Activated CD4-positive, alpha-beta T cell treated with anti-CD3 and anti-CD28 coated beads, Interleukin-2, Interleukin-4, amounts not matched to agents 100 ng/mL and 50 ng/mL, durations not matched to agents 16 hours and 8 hours (primary cell): ENCODE data around the gene CES4A.
"Not testable (repeated sequence)": the region's sequence is repeated elsewhere in the genome, so short reads cannot be mapped to it uniquely, and the experiment has no call there.

ENCODE experiments used
- DNase-seq: peaks from one replicate; pipeline ENCODE4 v3.0.0-alpha.2; 2020; ENCODE audit warnings: low spot score

The CES4A gene

DNA sequence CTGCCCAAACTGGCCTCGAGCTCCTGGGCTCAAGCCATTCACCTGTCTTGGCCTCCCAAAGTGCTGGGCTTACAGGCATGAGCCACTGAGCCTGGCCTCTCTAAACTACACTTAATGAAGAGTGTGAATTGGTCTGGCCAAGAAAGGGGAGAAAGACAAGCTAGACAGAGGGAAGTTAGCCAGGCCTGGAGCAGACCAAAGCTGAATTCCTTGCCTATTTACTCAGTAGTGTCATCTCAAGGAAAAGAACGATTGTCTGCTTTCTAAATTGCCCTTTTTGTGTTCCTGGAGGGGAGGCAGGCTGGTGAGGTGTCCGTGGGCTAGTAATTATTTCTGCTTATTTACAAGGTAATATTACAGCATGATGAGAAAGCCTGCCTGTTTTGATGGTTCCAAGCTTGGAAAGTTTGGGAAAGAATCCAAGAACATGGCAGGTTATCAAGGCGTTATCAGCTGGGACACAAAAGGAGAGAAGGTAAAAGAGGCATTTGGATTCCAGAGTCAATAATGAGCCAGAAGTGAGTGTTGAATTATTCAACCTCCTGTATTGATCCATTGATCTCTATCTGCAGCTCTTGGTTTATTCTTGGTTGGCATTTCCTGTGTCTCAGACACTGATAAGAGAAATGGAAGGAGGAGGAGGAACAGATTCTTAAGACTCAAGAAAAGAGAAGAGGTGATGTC is 34.3 kb downstream of the CES4A start:
- DNase-seq = no peak

- DNase-seq = no peak
Observed at GRCh38 chr16:67023689-67024088, 35.3 kb downstream of the CES4A start.

- no peak for DNase-seq
Observed at GRCh38 chr16:67024384-67025209, 36.2 kb downstream of the CES4A start.

DNA sequence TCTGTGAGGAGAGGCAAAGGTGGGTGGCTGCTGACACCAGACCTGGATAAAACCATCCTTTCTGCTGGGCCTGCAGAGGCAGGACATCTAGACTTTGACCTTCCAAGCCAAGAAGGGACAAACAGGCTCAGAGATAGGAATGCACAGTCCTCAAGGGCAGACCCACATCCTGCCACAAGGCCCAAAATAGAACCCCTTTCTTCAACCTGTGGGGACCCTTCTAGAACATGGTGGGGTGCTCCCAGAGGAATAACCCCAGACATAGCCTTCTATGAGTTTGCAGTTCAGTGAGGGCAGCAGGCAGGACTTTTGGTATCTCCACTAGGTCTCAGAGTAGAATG is 36.8 kb downstream of the CES4A start:
- no peak for DNase-seq

GRCh38 chr16:67026570-67026969 is 38.2 kb downstream of the CES4A start:
- no peak for DNase-seq

DNA sequence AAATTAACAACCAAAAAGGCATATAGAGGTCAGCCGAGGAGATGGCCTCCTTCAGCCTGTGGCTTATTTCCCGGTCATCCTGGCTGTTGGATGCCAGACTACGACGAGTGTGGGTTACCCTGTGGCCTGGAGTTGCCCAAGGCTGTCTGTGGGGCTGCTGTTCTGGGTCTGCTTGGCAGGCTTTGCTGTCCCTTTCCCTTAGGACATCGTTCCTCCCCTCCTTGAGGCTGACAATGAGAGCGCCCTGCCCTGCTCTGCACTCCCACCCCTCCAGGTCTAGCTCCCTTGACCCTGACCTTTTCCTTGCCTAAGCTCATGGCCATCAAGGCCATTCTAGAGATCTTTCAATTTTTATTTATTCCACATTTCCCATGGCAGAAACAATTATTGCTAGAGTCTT is 38.7 kb downstream of the CES4A start:
- no peak for DNase-seq

- DNase-seq = no peak
Observed at GRCh38 chr16:67028167-67028695, 39.8 kb downstream of the CES4A start.

DNA sequence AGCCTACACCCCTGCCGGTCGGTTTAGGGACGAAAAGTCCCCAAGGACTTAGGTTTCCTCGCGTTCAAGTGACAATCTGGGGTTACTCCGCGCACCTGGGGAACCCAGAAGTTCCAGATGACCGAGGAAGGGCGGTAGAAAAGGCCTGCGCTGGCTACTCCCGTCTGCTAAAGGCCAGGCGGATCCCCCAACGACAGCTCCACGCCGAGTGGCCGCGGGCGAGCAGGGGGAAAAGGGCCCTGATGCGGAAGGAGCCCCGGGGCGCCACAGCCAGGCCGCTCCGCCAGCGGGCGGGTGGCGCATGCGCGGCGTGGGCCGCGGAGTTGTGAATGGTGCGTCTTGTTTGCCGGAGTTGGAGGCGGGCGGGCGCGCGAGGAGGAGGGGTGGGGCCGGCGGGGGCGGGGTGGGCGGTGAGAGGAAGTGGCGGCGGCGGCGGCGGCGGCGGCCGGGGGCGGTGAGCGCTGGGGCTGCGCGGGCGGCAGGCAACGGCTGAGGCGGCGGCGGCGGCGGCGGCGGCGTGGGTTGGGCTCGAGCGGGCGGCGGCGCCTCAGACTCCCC is 40.4 kb downstream of the CES4A start, which contains the start of gene CBFB:
TSS of gene CBFB (plus strand) at position 454 of the 558 bp plus-strand sequence. CDS start 259 bp downstream, outside the sequence.
- peak; percentile 95 for DNase-seq

DNA sequence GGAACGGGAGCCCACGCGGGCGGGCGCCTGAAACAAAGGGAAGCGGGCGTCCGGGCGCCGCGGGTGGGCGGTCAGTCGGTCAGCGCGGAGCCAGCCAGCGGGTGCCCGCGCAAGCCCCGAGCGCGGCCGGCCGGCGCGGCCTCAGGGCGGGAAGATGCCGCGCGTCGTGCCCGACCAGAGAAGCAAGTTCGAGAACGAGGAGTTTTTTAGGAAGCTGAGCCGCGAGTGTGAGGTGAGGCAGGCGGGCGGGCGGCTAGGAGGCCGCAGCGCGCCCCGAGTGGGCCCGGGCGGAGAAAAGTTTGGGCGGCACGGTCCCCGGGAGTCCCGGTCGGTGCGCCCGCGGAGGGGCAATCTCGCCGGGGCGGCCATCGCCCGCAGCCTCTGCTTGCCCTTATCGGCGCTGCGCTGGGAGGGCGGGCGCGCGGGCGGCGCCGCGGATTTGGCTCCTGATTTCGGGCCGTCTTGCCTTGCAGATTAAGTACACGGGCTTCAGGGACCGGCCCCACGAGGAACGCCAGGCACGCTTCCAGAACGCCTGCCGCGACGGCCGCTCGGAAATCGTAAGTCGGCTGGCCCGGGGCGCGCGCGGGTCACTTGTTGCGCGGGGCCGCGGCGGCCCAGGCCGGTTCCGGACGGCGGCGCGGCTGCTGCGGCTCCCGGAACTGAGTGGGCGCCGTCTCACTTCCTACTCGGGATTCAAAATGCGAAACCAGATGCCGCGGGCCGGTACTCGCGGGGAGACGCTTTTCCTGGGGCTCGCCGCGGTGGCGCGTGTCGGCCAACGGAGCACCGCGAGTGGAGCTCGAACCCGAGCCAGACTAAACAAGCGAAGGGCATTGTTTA is 41.1 kb downstream of the CES4A start:
- peak; percentile 59 for DNase-seq

GRCh38 chr16:67030221-67030962 is 42.0 kb downstream of the CES4A start:
- no peak for DNase-seq

DNA sequence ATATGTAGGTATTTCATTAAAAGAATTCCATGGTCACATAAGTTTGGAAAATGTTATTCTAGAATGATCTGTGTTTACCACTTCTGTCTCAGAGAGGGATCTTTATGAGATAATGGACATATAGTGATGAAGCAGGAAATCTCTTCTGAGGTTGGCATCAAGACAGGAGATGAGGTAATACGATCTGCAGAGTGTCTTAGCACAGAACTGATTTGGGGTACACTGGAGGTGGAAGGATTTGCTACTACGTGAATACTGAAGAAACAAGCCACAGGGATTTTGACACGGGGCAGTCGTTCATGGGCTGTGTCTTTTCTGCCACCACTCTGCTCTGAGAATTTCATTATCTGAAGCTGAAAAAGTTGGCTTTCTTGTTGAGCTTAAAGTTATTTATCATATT is 46.1 kb downstream of the CES4A start:
- DNase-seq = no peak

GRCh38 chr16:67035364-67035763 is 47.0 kb downstream of the CES4A start:
- no peak for DNase-seq

GRCh38 chr16:67036323-67036741 is 47.9 kb downstream of the CES4A start:
- no peak for DNase-seq

- peak; percentile 57 for DNase-seq
Observed at GRCh38 chr16:67039260-67040020, 51.1 kb downstream of the CES4A start.

DNA sequence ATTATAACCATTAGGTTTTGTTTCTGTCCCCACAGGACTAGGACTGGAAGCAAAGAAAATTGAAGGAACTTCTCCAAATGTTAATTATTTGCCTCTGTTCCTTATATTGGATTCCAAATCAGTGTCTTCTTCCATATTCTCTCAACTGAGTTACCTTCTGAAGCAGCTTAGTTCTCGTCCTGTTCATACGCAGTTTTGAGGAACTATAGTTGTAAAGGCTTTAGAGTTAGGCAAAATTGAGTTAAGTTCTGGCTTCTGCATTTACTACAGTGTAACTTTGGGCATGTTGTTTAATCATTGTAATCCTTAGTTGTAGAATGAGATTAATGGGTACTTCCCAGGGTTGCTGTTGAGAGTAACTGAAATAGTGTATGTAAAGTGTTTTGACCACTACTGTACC is 51.8 kb downstream of the CES4A start:
- no peak for DNase-seq

- no peak for DNase-seq
Observed at GRCh38 chr16:67040906-67041305, 52.5 kb downstream of the CES4A start.

- DNase-seq = not testable (repeated sequence)
Observed at GRCh38 chr16:67041520-67041919, 53.1 kb downstream of the CES4A start.

DNA sequence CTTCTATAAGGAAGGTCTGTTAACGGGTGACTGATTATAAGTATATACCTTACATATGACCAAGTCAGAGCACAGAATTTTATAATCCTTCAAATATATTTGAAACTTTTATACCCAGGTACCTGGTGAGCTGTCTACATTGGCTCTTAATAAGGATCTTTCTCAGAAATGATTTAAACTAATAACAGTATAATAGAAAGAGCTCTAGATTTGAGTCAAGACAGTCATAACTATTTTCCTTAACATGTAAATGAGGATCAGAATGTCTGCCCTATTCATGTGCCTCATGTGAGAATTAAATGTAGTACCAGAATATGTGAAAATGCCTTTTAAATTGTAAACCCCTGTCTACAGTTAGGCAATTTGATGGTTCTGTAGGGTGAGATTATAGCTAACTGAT is 55.0 kb downstream of the CES4A start:
- no peak for DNase-seq

DNA sequence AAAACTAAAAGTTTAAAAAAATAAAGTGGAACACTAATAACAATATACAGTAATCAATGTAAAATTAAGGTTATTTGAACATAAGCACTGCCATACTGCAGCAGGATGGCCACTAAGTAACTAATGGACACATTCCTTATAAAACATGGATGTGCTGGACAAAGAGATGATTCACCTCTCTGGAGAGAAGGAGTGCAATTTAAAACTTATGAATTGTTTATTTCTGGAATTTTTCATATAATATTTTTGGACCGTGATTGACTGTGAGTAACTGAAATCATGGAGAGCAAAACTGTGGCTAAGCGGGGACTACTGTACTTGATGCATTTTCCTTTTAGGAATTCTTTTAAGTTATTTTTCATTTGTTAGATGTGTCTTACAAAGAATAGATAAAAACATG is 62.4 kb downstream of the CES4A start:
- DNase-seq = no peak

- DNase-seq = no peak
Observed at GRCh38 chr16:67052399-67052798, 64.0 kb downstream of the CES4A start.
